ENCODE results near the gene GOLT1B. TPM values are rescaled to one million over a fixed set of nuclear protein-coding genes. Genes with fewer than 3 reads are reported as not detected.

Gene GOLT1B
- total and polyA plus RNA-seq, 8 donors: 10.5 to 25.5 (median 16.5) TPM

DNA sequence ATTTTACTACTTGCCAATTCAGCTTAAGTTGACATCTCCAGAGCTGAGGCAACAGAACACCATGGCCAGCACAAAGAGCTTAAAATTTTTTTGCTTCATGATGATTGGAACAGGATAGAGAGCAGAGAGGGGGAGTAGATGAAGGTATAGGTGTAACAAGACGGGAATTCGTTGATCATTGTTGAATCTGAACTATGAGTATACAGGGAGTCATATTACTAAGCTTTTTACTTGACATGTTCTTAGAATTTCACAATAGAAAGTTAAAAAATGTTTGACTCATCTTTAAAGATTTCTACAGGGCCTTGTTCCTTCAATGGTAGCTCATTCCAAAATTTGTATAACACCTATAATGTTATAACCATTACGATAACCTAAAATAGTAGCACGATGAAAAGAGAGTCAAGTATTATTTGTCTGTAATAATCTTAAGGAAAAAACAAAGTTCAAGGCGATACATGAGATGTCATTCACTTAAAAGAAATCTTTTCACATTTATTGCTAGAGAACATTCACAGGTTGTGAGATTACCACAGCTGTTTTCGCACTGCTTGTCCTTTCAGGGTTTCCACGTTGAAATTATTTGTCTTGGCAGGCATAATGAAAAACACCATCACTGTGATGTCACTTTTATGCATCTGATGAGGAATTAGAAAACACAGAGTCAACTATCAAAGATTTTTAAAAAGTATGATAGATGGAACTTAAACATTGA lies 58.4 kb downstream of the GOLT1B start:
- H3K4me1 ChIP-seq: peaks cover 0 to 7% (median 0%) of the 10 kb centered on the region in 3 donors
- FAIRE-seq (no peak), ATAC-seq (peak; percentile 80 to 95 (median 90)), DNase-seq (peak in 3 of 6 donors; percentile 32 to 52 (median 50))
- intact Hi-C loops (cut with DNase I): no loop called here
- H3K36me3 ChIP-seq: no peaks in the 10 kb centered on the region
- H3K27ac ChIP-seq: peak overlapping the region in 3 of 4 donors; percentile 10 to 64 (median 58)
- H3K4me3 ChIP-seq: no peak overlapping the region
- TF ChIP-seq, protein P1, sequence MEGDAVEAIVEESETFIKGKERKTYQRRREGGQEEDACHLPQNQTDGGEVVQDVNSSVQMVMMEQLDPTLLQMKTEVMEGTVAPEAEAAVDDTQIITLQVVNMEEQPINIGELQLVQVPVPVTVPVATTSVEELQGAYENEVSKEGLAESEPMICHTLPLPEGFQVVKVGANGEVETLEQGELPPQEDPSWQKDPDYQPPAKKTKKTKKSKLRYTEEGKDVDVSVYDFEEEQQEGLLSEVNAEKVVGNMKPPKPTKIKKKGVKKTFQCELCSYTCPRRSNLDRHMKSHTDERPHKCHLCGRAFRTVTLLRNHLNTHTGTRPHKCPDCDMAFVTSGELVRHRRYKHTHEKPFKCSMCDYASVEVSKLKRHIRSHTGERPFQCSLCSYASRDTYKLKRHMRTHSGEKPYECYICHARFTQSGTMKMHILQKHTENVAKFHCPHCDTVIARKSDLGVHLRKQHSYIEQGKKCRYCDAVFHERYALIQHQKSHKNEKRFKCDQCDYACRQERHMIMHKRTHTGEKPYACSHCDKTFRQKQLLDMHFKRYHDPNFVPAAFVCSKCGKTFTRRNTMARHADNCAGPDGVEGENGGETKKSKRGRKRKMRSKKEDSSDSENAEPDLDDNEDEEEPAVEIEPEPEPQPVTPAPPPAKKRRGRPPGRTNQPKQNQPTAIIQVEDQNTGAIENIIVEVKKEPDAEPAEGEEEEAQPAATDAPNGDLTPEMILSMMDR (IDR thresholded peaks at IDR 0.05): no peak
- H3K27me3 ChIP-seq: no peaks in the 10 kb centered on the region
- WGBS, 2 donors: 30 to 35% methylated on average over 7 of the region's 7 CpGs
- H3K9me3 ChIP-seq: no peaks in the 10 kb centered on the region

DNA sequence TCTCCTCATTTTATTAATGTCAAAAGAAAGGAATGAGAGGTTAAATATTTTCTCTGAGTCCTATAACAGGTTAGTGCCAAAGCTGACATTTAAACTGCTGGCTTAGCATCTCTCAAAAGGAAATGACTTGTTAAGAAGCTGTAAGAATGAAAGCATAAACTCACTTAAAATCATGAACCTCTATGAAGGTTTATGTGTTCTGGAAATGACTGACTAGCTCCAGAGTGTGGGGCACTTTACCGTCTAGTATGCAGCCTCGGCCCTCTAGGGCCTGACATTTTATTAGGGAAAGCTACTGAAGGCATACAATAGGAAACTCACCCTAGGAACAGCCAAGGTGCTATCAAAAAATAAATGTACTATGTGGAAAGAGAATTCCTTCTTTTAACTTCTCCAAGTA lies 59.6 kb downstream of the GOLT1B start:
- intact Hi-C loops (cut with DNase I): no loop called here
- TF ChIP-seq, protein P1 (IDR thresholded peaks at IDR 0.05): no peak
- ATAC-seq: peak; percentile 22 to 54 (median 39)
- WGBS, 2 donors: 16 to 17% methylated on average over 2 of the region's 2 CpGs
- peaks cover 0 to 7% (median 0%) of the 10 kb centered on the region in 3 donors for H3K4me1 ChIP-seq
- H3K36me3 ChIP-seq: no peaks in the 10 kb centered on the region
- peak overlapping the region in 1 of 4 donors; percentile 20 for H3K27ac ChIP-seq
- no peak overlapping the region for H3K4me3 ChIP-seq
- no peak for FAIRE-seq
- no peak for DNase-seq
- H3K27me3 ChIP-seq: no peaks in the 10 kb centered on the region
- H3K9me3 ChIP-seq: no peaks in the 10 kb centered on the region

DNA sequence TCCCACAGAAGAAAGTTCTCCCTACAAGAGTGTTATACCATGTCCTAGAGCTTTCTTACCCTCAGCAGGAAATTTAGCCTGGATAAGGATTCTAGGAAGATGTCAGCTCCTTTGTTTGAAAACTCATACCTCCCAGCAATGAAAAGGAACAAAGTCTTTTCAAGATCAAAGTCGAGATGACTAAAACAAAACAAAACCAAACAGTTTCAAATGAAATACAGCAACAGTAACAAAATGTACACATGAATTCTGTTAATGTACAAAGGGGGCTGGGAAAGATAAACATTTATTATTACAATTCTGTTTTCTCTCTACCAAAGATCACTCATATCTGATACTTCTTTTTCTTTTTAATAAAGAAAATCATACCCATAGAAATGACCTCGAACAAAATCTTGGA lies 61.3 kb downstream of the GOLT1B start:
- H3K27me3 ChIP-seq: no peaks in the 10 kb centered on the region
- H3K27ac ChIP-seq: no peak overlapping the region
- no peak for FAIRE-seq
- H3K4me3 ChIP-seq: no peak overlapping the region
- DNase-seq: no peak
- H3K9me3 ChIP-seq: no peaks in the 10 kb centered on the region
- 34 to 46% methylated on average over 2 of the region's 2 CpGs for WGBS, 2 donors
- TF ChIP-seq, protein P1 (IDR thresholded peaks at IDR 0.05): no peak
- H3K4me1 ChIP-seq: peaks cover 0 to 7% (median 0%) of the 10 kb centered on the region in 3 donors
- no peaks in the 10 kb centered on the region for H3K36me3 ChIP-seq
- ATAC-seq: no peak
- intact Hi-C loops (cut with DNase I): no loop called here

DNA sequence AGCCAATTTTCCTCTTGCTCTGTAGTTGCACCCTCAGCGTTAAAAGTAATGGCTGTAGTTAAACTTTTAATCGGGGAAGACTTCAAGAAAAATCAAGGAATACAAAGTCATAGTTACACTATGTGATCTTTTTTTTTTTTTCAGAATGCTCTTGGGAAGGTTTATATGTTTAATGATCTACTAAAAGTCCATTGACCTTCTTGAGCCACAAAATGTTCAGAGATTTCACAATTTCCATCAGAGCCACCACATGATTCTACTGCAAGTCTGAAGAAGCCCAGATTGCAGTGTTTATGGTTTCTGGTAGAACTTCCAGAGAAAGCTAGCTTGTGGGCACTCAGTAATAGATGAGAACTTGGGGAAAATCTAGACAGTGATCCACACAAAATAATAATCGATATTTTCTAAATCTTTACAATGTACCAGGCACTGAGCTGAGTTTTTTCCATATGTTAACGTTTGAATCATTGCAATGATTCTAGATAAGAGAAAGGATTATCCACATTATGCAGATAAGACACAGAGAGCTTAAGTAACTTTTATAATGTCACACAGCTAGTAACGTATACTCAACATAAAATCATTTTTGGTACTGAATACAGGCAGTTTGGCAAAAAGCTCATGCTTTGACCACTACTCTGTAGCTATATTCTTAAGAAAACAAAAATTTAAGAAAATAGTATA lies 64.8 kb downstream of the GOLT1B start:
- H3K27me3 ChIP-seq: no peaks in the 10 kb centered on the region
- TF ChIP-seq, protein P1 (IDR thresholded peaks at IDR 0.05): no peak
- no peaks in the 10 kb centered on the region for H3K36me3 ChIP-seq
- peaks cover 0 to 4% (median 0%) of the 10 kb centered on the region in 3 donors for H3K4me1 ChIP-seq
- FAIRE-seq: no peak
- no peak overlapping the region for H3K4me3 ChIP-seq
- WGBS, 2 donors: 66 to 69% methylated on average over 5 of the region's 5 CpGs
- no peak overlapping the region for H3K27ac ChIP-seq
- DNase-seq: no peak
- H3K9me3 ChIP-seq: no peaks in the 10 kb centered on the region
- peak in 2 of 4 donors; percentile 40 to 72 for ATAC-seq
- intact Hi-C loops (cut with DNase I): no loop called here

Measured in pancreas (tissue), 10 donors.